ENCODE data around the gene FXYD3. TPM values are rescaled to one million over a fixed set of nuclear protein-coding genes. Genes with fewer than 3 reads are reported as not detected.

Gene FXYD3
- total RNA-seq: not detected in 2 replicates

GRCh38 chr19:35115177-35115951 is at the start of gene FXYD3:
FXYD3 (plus strand) TSS chr19:35115823; CDS start chr19:35119377, 3,554 bp downstream.

GRCh38 chr19:35134601-35135242 is 19.1 kb downstream of the FXYD3 start, which contains the start of gene LGI4:
LGI4 (minus strand) TSS chr19:35135059; CDS start chr19:35134680, 379 bp downstream.

GRCh38 chr19:35138305-35138892 is 22.8 kb downstream of the FXYD3 start, which contains the start of gene FXYD1:
FXYD1 (plus strand) TSS chr19:35138824; CDS start chr19:35140080, 1,256 bp downstream.

GRCh38 chr19:35143231-35143715 is 27.6 kb downstream of the FXYD3 start, which contains the start of gene FXYD7:
FXYD7 (plus strand) TSS chr19:35143255; CDS start chr19:35143334, 79 bp downstream.

GRCh38 chr19:35154525-35155406 is 39.1 kb downstream of the FXYD3 start, which contains the start of gene FXYD5:
FXYD5 (plus strand) TSS chr19:35154735; CDS start chr19:35155551, 816 bp downstream.

Small RNA genes lying within 50 kb of the gene (small RNA-seq; reads per million reads assigned to genes)
- gene AC020907.2: not detected

Other genes starting within 250 kb of the FXYD3 start
- gene ZNF30, start 188.9 kb upstream of the FXYD3 start, total RNA-seq: 3.9 and 5.1 TPM in 2 replicates
- 40.2 and 51.6 TPM in 2 replicates for gene ZNF792, start 151.6 kb upstream of the FXYD3 start, total RNA-seq
- gene GRAMD1A, start 115.5 kb upstream of the FXYD3 start, total RNA-seq: 50.8 and 76.4 TPM in 2 replicates
- 9.5 and 10.3 TPM in 2 replicates for gene SCN1B, start 85.4 kb upstream of the FXYD3 start, total RNA-seq
- not detected in 2 replicates for gene HPN, start 74.1 kb upstream of the FXYD3 start, total RNA-seq
- 0.10 TPM in 1 of 2 replicates, not detected in the other for gene LGI4, start 19.2 kb downstream of the FXYD3 start, total RNA-seq
- gene FXYD1, start 23.0 kb downstream of the FXYD3 start, total RNA-seq: 0.65 TPM in 1 of 2 replicates, not detected in the other
- gene FXYD7, start 27.4 kb downstream of the FXYD3 start, total RNA-seq: not detected in 2 replicates
- gene FXYD5, start 38.9 kb downstream of the FXYD3 start, total RNA-seq: 54.5 and 62.1 TPM in 2 replicates
- gene FAM187B, start 112.9 kb downstream of the FXYD3 start, total RNA-seq: not detected in 2 replicates
- gene LSR, start 133.2 kb downstream of the FXYD3 start, total RNA-seq: 0.29 and 0.65 TPM in 2 replicates
- gene USF2, start 153.1 kb downstream of the FXYD3 start, total RNA-seq: 55.1 and 55.2 TPM in 2 replicates
- gene HAMP, start 166.7 kb downstream of the FXYD3 start, total RNA-seq: under 0.01 TPM in 1 of 2 replicates, not detected in the other
- not detected in 2 replicates for gene MAG, start 176.3 kb downstream of the FXYD3 start, total RNA-seq
- gene CD22, start 213.4 kb downstream of the FXYD3 start, total RNA-seq: 0.19 TPM in 1 of 2 replicates, not detected in the other
- gene FFAR1, start 232.1 kb downstream of the FXYD3 start, total RNA-seq: not detected in 2 replicates
- not detected in 2 replicates for gene FFAR3, start 242.6 kb downstream of the FXYD3 start, total RNA-seq

All from vein endothelial cell (primary cell).